ENCODE measurements around the gene XPO4. TPM values are rescaled to one million over a fixed set of nuclear protein-coding genes. Genes with fewer than 3 reads are reported as not detected.
"Not testable (repeated sequence)": the region's sequence is repeated elsewhere in the genome, so short reads cannot be mapped to it uniquely, and the experiment has no call there.

Gene XPO4
- total and polyA plus RNA-seq, 2 donors (not counting 3 experiments of a cell fraction or from before 2014, with no cell fraction given), result 6.0 to 22.5 TPM

GRCh38 chr13:20927596-20928257, 25.2 kb upstream of the XPO4 start:
- ChIA-PET POLR2A (no interaction called here), CTCF (interaction anchor here (1.7 to 8.7 kb wide), 4 partner anchors 99 to 731 kb away, joined by 5 to 239 read pairs (median 73); partner anchors contain the start of gene IL17D)
- Histone ChIP-seq H2AFZ (ENCODE audit: low read depth, low read length) (no peak overlapping the region), H3K9me3 (replicated peaks; ENCODE audit: control insufficient read depth, insufficient read depth, low read length) (no peaks in the 10 kb centered on the region), H4K20me1 (replicated peaks; ENCODE audit: control insufficient read depth, extremely low read depth, insufficient read depth, low read length) (no peaks in the 10 kb centered on the region), H3K27ac (ENCODE audit: insufficient read depth, low read depth, low read length) (no peak overlapping the region), H3K79me2 (ENCODE audit: control insufficient read depth, insufficient read depth, low read length) (no peaks in the 10 kb centered on the region), H3K9me1 (replicated peaks; ENCODE audit: control insufficient read depth, extremely low read depth, insufficient read depth, low read length) (no peaks in the 10 kb centered on the region), H3K27me3 (ENCODE audit: control insufficient read depth in 2 of 2, insufficient read depth in 2 of 2, low read length in 2 of 2) (no peaks in the 10 kb centered on the region), H3K4me3 (replicated peaks in 1 of 3; ENCODE audit: insufficient read depth in 1 of 3, low read depth in 1 of 3, low read length in 3 of 3) (no peak overlapping the region), H3K4me1 (ENCODE audit: control insufficient read depth, extremely low read depth, insufficient read depth, low read length) (no peaks in the 10 kb centered on the region), H3K36me3 (ENCODE audit: control insufficient read depth in 2 of 2, extremely low read depth in 1 of 2, insufficient read depth in 2 of 2, low read length in 2 of 2) (no peaks in the 10 kb centered on the region), H3K9ac (replicated peaks; ENCODE audit: extremely low read depth, insufficient read depth, low read length) (no peak overlapping the region), H3K4me2 (ENCODE audit: insufficient read depth, low read length) (no peak overlapping the region)
- intact Hi-C loops (cut with micrococcal nuclease), result loop anchor here (5.0 kb wide), 1 partner anchor 730 kb away; no protein-coding TSS in a partner anchor
- TF ChIP-seq JUN (IDR thresholded peaks at IDR 0.05; ENCODE audit: borderline replicate concordance, insufficient read depth, insufficient read length, low read depth), result no peak
- no peak for TF ChIP-seq MYC (IDR thresholded peaks at IDR 0.05; ENCODE audit: low read depth, low read length)
- no peak for TF ChIP-seq GATA2 (IDR thresholded peaks at IDR 0.05; ENCODE audit: insufficient read depth, insufficient read length, low read depth, low read length)
- TF ChIP-seq EZH2 (IDR thresholded peaks at IDR 0.05; ENCODE audit: borderline replicate concordance, low read depth, low read length, severe bottlenecking), result no peak
- TF ChIP-seq CTCF (IDR thresholded peaks at IDR 0.05; ENCODE audit: extremely low read depth in 1 of 2, insufficient read depth in 1 of 2, low read depth in 1 of 2, low read length in 2 of 2), result no peak
- TF ChIP-seq POLR2A (IDR thresholded peaks at IDR 0.05; ENCODE audit: low read depth, low read length), result no peak
- no peak for TF ChIP-seq FOS (IDR thresholded peaks at IDR 0.05; ENCODE audit: borderline replicate concordance, insufficient read depth, low read length)
- no peak for TF ChIP-seq MAX (IDR thresholded peaks at IDR 0.05; ENCODE audit: insufficient read depth, insufficient read length)
- no peak for TF ChIP-seq POLR2AphosphoS5 (IDR thresholded peaks at IDR 0.05; ENCODE audit: insufficient read depth, low read depth, low read length)
- dilution Hi-C loops (cut with MboI; ENCODE audit: extremely low pct_ligation_motif_present, low sequenced_read_pairs), result no loop called here
- DNase-seq (ENCODE audit: low read depth, low spot score) (no peak), FAIRE-seq (no peak)
- no TSS peak for BruUV-seq (replicated peaks)

GRCh38 chr13:20925395-20925790, 22.8 kb upstream of the XPO4 start:
- H3K4me1 ChIP-seq (ENCODE audit: control insufficient read depth, extremely low read depth, insufficient read depth, low read length); H4K20me1 ChIP-seq (replicated peaks; ENCODE audit: control insufficient read depth, extremely low read depth, insufficient read depth, low read length); H3K79me2 ChIP-seq (ENCODE audit: control insufficient read depth, insufficient read depth, low read length); H3K4me2 ChIP-seq (ENCODE audit: insufficient read depth, low read length); H3K4me3 ChIP-seq (replicated peaks in 1 of 3; ENCODE audit: insufficient read depth in 1 of 3, low read depth in 1 of 3, low read length in 3 of 3); FAIRE-seq; H3K27ac ChIP-seq (ENCODE audit: insufficient read depth, low read depth, low read length); dilution Hi-C loops (cut with MboI; ENCODE audit: extremely low pct_ligation_motif_present, low sequenced_read_pairs); H3K9ac ChIP-seq (replicated peaks; ENCODE audit: extremely low read depth, insufficient read depth, low read length); POLR2A ChIA-PET; H3K9me3 ChIP-seq (replicated peaks; ENCODE audit: control insufficient read depth, insufficient read depth, low read length); DNase-seq (ENCODE audit: low read depth, low spot score); H3K27me3 ChIP-seq (ENCODE audit: control insufficient read depth in 2 of 2, insufficient read depth in 2 of 2, low read length in 2 of 2); H3K36me3 ChIP-seq (ENCODE audit: control insufficient read depth in 2 of 2, extremely low read depth in 1 of 2, insufficient read depth in 2 of 2, low read length in 2 of 2); H3K9me1 ChIP-seq (replicated peaks; ENCODE audit: control insufficient read depth, extremely low read depth, insufficient read depth, low read length); H2AFZ ChIP-seq (ENCODE audit: low read depth, low read length); BruUV-seq (replicated peaks): not testable (repeated sequence)
- intact Hi-C loops (cut with micrococcal nuclease), result loop anchor here (2.0 to 5.0 kb wide), 3 partner anchors 97 to 743 kb away; no protein-coding TSS in a partner anchor
- CTCF ChIA-PET, result interaction anchor here (0.6 to 8.7 kb wide), 65 partner anchors 9 to 1870 kb away, joined by 3 to 239 read pairs (median 5); partner anchors contain the start of genes CRYL1, EEF1AKMT1, IL17D and XPO4

Measured in endothelial cell of umbilical vein (primary cell).